T-helper 2 cell (primary cell): ENCODE results near the gene CNFN.

ENCODE experiments used
- DNase-seq, 5 experiments: peaks; one replicate each; pipeline versions ENCODE4 v3.0.0 to v3.0.0-alpha.2; 2012 to 2022

CNFN gene

GRCh38 chr19:42407816-42408175 lies 17.7 kb upstream of the CNFN start:
- no peak for DNase-seq

DNA sequence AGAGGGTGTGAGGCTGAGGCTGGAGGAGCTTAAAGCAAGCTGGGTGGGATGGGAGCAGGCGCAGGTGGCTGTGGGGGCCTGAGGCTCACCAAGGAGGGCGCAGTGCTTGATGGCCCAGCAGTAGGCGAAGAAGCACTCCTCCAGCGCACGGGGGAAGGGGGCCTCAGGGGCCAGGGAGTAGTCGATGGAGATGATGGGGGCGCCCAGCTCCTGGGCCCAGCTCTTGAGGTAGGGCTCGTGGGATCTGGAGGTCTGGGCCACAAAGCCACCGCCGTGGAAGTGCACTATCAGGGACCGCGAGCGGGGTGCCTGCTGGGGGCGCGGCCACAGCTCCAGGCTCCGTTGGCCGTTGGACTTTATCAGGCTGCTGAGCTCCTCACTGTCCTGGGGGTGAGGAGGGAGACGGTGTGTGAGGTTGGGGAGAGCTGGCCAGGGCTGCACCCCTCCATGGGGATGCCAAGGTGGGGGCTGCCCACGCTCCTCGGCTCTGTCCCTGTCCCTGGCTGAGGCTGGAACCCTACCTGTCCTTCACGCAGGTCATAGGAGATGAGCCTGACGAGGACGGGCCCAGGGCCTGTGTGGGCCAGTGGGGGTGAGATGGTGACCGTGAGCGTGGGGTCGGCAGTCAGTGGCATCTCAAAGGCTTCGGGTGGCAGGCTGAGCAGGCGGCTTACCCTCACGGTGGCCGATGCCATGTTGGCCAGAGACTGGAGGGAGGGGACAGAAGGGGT lies 17.2 kb upstream of the CNFN start:
- DNase-seq = no peak

DNA sequence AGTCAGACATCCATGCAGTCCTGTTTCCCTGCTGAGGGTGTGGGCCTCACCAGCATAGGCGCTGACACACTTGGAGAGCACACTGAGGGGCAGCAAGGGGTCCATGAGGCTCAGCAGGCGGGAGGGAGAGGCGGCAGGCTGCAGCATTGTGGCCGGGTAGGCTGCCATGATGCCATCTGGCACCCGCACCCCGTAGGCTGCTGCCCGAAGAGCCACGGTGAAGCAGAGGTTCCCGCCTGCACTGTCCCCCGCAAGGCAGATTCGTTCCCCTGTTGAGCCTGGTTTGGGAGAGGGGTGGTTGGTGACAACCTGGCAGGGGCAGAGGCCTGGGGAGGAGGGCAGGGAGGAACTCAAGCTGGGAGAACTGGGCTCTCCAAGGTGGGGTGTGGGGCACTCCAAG lies 16.0 kb upstream of the CNFN start:
- DNase-seq = no peak

DNA sequence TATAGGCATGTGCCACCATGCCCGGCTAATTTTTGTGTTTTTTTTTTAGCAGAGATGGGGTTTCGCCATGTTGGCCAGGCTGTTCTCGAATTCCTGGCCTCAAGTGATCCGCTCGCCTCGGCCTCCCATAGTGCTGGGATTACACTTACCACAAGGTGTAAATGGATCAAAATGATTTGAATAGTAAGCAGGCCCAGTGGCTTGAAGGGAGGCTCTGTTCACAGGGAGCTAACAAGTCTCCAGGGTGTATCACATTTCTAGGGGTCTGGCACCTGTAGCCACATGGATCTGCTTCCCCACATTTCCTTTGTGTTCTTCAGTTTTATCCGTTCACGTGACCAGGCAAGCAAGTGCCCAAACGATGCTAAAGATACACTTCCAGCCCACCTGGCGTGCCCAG lies 13.5 kb upstream of the CNFN start:
- no peak for DNase-seq

DNA sequence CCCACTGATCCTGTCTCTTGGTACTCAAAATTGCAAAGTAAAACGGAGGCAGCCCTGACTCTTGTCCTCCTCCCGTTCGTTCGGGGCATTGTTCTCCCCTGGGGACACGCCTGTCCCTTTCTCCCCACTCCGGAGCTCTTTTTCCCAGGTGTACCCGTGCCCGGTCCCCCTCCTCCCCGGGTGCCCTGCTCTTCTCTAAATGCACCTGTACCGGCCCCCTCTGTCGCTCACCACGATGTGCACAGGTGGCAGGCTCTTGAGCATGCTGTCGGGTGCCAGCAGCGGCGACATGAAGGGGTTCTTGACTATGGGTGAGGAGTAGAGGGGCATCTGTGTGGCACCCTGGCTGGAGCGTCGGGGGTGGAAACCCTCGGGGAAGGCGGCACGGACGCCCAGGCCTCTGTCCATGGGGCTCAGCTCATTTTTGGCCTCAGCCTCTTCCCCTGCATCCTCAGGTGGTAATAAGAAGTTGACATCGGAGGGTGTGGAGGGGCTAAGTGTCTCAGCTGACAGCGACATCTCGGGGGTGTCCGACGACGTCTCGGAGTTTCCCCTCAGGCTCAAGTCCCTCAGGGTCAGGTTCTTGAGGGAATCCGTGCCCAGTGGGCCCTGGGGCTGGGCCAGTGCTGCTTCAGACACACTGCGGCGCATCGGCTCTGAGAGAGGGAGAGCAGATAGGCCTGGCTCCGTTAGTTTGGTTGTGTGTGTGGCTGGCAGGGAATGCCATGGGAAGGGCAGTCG lies 12.4 kb upstream of the CNFN start:
- no peak for DNase-seq

DNA sequence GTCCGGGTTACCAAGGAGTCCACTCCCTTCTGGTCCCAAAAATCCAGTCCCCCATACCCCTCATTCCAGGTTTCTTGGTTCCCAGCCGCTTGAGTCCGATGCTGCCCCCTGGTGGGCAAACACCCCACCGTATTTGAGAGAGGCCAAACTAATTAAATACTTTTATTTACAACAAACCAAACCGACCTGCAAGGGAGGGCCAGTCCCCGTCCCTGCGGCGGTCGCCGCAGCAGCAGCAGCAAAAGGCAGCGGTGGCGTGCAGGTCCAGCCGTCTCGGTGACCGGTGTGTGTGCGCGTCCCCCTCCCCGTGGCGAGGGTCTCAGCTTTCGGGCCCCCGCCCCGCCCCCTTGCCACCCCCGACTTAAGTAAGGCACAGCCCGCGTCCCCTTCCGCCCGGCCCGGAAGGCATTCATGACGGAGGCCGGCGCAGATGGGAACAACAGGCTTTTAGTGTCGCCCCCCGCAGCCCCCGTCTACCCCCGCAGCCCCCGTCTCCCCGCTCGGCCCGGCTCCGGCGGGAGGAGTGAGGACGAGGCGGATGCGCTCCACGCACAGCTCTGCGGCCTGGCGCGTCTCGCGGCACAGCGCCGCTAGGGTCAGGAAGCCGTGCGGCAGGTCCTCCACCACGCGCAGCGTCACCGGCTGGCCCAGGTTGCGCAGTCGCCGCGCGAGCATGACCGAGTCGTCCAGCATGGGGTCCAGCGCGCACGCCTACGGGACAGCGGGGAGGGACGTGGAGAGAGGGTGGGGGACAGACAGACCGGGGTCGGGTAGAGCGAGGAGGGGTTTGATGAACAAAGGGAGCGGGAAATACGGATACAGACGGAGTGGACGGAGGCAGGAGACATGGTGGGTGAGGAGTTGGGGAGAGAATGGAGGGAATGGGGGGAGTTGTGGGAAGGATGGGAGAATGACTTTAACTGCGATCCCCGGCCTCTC lies 11.5 kb upstream of the CNFN start:
- peak; percentile 58 to 73 (median 64) for DNase-seq

GRCh38 chr19:42400404-42400803 lies 10.3 kb upstream of the CNFN start:
- no peak for DNase-seq

- DNase-seq = no peak
Measured at GRCh38 chr19:42397263-42398166, 7.4 kb upstream of the CNFN start.

GRCh38 chr19:42396381-42397262 lies 6.5 kb upstream of the CNFN start:
- DNase-seq = peak; percentile 71 to 97 (median 89)

GRCh38 chr19:42394751-42395150 lies 4.7 kb upstream of the CNFN start:
- DNase-seq = no peak

- DNase-seq = no peak
Measured at GRCh38 chr19:42392165-42392564, 2.1 kb upstream of the CNFN start.

- no peak for DNase-seq
Measured at GRCh38 chr19:42388851-42389489, 1.1 kb downstream of the CNFN start.

- DNase-seq = peak; percentile 37 to 77 (median 48)
Measured at GRCh38 chr19:42386974-42387707, 3.0 kb downstream of the CNFN start.

GRCh38 chr19:42380155-42380554 lies 9.9 kb downstream of the CNFN start:
- no peak for DNase-seq

DNA sequence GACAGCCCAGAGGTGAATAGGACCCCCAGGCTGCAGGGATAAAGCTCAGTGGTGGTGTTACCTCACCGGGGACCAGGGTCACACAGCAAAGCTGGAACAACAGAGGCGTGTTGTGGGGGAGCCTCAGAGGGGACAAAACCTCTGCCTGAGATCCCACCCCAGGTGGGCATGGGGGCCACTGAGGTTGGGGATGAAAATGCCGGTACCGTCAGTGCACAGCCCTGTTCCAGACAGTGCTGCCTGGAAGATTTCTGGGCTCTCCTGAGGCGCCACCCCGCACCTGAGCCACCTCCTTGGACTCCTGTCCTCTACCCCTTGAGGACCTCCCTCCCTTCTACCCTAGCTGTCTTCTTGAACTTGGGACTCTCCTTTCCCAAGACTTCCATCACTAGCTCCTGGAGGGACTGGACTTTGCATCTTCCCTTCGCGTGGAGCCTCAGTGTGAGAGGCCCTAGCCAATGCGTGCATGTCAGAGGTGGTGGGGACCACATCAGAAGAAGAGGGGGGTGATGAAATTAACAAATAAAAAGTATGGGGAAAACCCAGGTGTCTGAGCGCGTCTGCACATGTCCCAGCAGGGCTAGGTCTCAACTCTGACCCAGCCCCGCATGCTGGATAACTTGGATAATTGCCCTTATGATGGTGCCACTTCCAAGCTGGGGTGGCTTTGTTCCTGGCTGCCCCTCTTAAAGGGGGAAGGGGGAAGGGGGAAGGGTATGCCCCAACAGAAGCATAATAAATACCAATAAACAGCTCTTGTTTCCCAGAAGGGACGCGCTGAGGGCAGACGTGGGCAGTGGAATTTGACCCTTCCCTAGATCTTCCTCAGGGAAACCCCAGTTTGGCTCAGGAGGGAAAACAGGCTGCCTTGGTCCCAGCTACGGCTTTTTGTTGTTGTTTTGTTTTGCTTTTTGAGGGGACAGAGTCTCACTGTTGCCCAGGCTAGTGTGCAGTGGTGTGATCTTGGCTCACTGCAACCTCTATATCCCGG lies 11.6 kb downstream of the CNFN start:
- no peak for DNase-seq

GRCh38 chr19:42376177-42376555 lies 13.9 kb downstream of the CNFN start:
- DNase-seq = no peak

DNA sequence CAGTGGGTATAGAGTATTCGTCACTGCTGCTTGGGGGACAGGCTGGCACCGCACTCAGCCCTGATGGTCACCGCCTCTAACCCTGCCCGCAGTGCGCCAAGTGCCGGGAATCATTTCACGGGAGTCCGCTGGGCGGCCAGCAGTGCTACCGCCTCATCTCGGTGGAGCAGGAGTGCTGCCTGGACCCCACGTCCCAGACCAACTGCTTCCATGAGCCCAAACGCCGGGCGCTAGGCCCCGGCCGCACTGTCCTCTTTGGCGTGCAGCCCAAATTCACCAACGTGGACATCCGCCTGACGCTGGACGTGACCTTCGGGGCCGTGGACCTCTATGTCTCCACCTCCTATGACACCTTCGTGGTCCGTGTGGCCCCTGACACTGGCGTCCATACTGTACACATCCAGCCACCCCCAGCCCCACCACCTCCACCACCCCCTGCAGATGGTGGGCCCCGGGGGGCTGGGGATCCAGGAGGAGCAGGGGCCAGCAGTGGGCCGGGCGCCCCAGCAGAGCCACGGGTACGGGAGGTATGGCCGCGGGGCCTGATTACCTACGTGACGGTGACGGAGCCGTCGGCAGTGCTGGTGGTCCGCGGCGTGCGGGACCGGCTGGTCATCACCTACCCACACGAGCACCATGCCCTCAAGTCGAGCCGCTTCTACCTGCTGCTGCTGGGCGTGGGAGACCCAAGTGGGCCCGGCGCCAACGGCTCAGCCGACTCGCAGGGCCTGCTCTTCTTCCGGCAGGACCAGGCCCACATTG lies 14.5 kb downstream of the CNFN start:
- DNase-seq = no peak

- DNase-seq = no peak
Measured at GRCh38 chr19:42374826-42375376, 15.2 kb downstream of the CNFN start.
